Activated B cell treated with CpG ODN at 0.5 μM for 24 hours (primary cell): ENCODE data around the gene DNAH17. TPM values are rescaled to one million over a fixed set of nuclear protein-coding genes. Genes with fewer than 3 reads are reported as not detected.

Source experiments
- ATAC-seq: fragments of 200-7000 bp; cut with Tn5 transposase; one replicate; pipeline ENCODE4 v1.10.0; 2021; ENCODE audit warnings: low read depth, mild to moderate bottlenecking, moderate library complexity
- CTCF ChIA-PET: fragments of 350-600 bp; sonication (Branson Sonifier 250); formaldehyde crosslinking; loops from one replicate; lab custom pipeline; 2021; ENCODE audit warnings: antibody characterized with exemption; lab: Charles Lee
- POLR2A ChIA-PET: fragments of 350-600 bp; sonication (Branson Sonifier 250); formaldehyde crosslinking; loops from one replicate; lab custom pipeline; 2021; ENCODE audit warnings: antibody characterized with exemption; lab: Charles Lee
- DNase-seq: peaks from one replicate; pipeline ENCODE4 v3.0.0; 2022
- H3K27ac Mint-ChIP-seq: one replicate; pipeline ENCODE4 v1.8.0; 2020; ENCODE audit warnings: mixed read lengths
- H3K27me3 Mint-ChIP-seq: one replicate; pipeline ENCODE4 v1.8.0; 2021; ENCODE audit warnings: mixed read lengths
- H3K36me3 Mint-ChIP-seq: one replicate; pipeline ENCODE4 v1.8.0; 2021; ENCODE audit warnings: low read depth, mixed read lengths
- H3K4me1 Mint-ChIP-seq: one replicate; pipeline ENCODE4 v1.8.0; 2021; ENCODE audit warnings: mixed read lengths
- H3K4me3 Mint-ChIP-seq: one replicate; pipeline ENCODE4 v1.8.0; 2020; ENCODE audit warnings: mild to moderate bottlenecking, mixed read lengths
- H3K9me3 Mint-ChIP-seq: one replicate; pipeline ENCODE4 v1.8.0; 2020; ENCODE audit warnings: mixed read lengths
- intact Hi-C: fragments of 100-400 bp; cut with micrococcal nuclease; formaldehyde crosslinking; loops from one replicate; pipeline ENCODE4 v1.15.1; 2024
- total RNA-seq: library from RNA; stranded (reverse); gene quantifications from 2 replicates; pipeline ENCODE4 v1.2.3, GENCODE V29; 2022
- TF ChIP-seq, protein P1 (sequence below): fragments of 200-600 bp; IDR thresholded peaks from one replicate; pipeline ENCODE4 v1.8.0; 2022; ENCODE audit warnings: antibody characterized with exemption, mild to moderate bottlenecking

DNAH17 gene
- total RNA-seq, 1 donor from 2014 or later = 0.13 TPM

DNA sequence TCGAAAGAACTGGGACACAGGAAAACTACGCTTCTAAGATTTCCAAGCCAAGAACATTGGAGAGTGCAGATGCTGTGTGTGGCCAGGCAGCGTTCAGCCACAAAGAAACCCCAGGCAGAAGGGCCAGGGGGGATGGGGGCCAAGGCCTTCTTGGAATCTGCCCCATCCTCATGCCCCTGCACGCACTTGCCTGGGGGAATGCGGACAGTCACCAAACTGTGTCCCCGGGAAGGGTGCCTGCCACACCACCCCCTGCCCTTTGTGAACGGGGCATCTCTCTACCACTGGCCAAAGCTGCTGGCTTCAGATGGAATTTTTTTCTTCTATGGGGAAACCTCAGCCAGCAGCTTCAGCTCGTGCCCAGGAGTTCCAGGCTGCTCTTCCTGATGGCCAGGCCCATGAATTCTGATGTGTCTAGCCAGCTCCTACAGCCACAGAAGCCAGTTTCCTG is 32.0 kb upstream of the DNAH17 start:
- TF ChIP-seq, protein P1, sequence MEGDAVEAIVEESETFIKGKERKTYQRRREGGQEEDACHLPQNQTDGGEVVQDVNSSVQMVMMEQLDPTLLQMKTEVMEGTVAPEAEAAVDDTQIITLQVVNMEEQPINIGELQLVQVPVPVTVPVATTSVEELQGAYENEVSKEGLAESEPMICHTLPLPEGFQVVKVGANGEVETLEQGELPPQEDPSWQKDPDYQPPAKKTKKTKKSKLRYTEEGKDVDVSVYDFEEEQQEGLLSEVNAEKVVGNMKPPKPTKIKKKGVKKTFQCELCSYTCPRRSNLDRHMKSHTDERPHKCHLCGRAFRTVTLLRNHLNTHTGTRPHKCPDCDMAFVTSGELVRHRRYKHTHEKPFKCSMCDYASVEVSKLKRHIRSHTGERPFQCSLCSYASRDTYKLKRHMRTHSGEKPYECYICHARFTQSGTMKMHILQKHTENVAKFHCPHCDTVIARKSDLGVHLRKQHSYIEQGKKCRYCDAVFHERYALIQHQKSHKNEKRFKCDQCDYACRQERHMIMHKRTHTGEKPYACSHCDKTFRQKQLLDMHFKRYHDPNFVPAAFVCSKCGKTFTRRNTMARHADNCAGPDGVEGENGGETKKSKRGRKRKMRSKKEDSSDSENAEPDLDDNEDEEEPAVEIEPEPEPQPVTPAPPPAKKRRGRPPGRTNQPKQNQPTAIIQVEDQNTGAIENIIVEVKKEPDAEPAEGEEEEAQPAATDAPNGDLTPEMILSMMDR = no peak
- H3K4me1 Mint-ChIP-seq = no peaks in the 10 kb centered on the region
- DNase-seq (no peak), ATAC-seq (no peak)
- ChIA-PET POLR2A (no interaction called here), CTCF (no interaction called here)
- H3K36me3 Mint-ChIP-seq = no peaks in the 10 kb centered on the region
- H3K9me3 Mint-ChIP-seq = no peaks in the 10 kb centered on the region
- H3K27me3 Mint-ChIP-seq = peaks cover 4% of the 10 kb centered on the region
- H3K4me3 Mint-ChIP-seq = no peak overlapping the region
- intact Hi-C loops = no loop called here
- no peak overlapping the region for H3K27ac Mint-ChIP-seq

DNA sequence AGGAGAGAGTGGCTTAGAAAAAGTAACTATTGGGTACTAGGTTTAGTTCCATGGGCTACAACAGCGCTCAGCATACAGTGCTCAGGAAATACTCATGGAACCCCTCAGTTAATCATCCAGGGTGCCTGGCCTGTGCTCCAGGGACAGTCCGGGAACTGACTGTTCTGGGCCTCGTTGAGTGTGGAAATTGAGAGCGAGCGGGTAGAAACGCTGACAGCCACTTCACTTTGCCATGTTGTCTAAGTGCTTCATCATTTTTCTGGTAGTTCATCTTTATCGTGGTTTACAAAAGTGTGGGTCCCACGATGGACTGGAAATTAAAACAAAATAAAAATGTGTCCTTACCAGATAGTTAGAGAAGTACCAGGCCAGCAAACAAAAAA is 31.6 kb upstream of the DNAH17 start:
- ChIA-PET POLR2A (no interaction called here), CTCF (no interaction called here)
- no peak for ATAC-seq
- Mint-ChIP-seq H3K9me3 (no peaks in the 10 kb centered on the region), H3K36me3 (no peaks in the 10 kb centered on the region), H3K4me3 (no peak overlapping the region), H3K4me1 (no peaks in the 10 kb centered on the region), H3K27ac (no peak overlapping the region), H3K27me3 (peaks cover 4% of the 10 kb centered on the region)
- intact Hi-C loops = no loop called here
- DNase-seq = no peak
- TF ChIP-seq, protein P1 = no peak

DNA sequence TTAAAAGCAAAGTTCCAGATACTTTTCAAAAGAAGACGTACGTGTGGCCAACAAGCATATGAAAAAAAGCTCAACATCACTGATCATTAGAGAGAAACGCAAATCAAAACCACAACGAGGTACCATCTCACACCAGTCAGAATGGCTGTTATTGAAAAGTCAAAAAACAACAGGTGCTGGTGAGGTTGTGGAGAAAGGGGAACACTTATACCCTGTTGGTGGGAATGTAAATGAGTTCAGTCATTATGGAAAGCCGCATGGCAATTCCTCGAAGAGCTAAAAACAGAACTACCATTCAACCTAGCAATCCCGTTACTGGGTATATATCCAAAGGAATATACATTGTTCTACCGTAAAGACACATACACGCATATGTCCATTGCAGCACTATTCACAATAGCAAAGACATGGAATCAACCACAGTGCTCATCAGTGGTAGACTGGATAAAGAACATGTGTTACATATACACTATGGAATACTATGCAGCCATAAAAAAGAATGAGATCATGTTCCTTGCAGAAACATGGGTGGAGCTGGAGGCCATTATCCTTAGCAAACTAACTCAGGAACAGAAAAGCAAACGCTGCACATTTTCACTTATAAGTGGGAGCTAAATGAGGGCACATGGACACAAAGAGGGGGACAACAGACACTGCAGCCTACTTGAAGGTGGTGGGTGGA is 31.1 kb upstream of the DNAH17 start:
- Mint-ChIP-seq H3K27ac (no peak overlapping the region), H3K4me1 (no peaks in the 10 kb centered on the region), H3K9me3 (no peaks in the 10 kb centered on the region), H3K36me3 (no peaks in the 10 kb centered on the region), H3K27me3 (peaks cover 4% of the 10 kb centered on the region), H3K4me3 (no peak overlapping the region)
- ChIA-PET POLR2A (interaction anchor here (0.6 kb wide), 1 partner anchor 35 kb away, joined by 6 read pairs; no protein-coding TSS in a partner anchor), CTCF (no interaction called here)
- TF ChIP-seq, protein P1 = no peak
- ATAC-seq (no peak), DNase-seq (no peak)
- intact Hi-C loops = no loop called here

- Mint-ChIP-seq H3K36me3 (no peaks in the 10 kb centered on the region), H3K27me3 (peaks cover 4% of the 10 kb centered on the region), H3K9me3 (no peaks in the 10 kb centered on the region), H3K4me3 (no peak overlapping the region), H3K27ac (no peak overlapping the region), H3K4me1 (no peaks in the 10 kb centered on the region)
- no peak for DNase-seq
- CTCF ChIA-PET = no interaction called here
- ATAC-seq = no peak
- intact Hi-C loops = no loop called here
- POLR2A ChIA-PET = no interaction called here
- TF ChIP-seq, protein P1 = no peak
Observed at GRCh38 chr17:78607038-78607437, 29.8 kb upstream of the DNAH17 start.

- Mint-ChIP-seq H3K27me3 (peaks cover 4% of the 10 kb centered on the region), H3K4me1 (no peaks in the 10 kb centered on the region), H3K27ac (no peak overlapping the region), H3K9me3 (no peaks in the 10 kb centered on the region), H3K36me3 (no peaks in the 10 kb centered on the region), H3K4me3 (no peak overlapping the region)
- POLR2A ChIA-PET = no interaction called here
- DNase-seq (no peak), ATAC-seq (no peak)
- TF ChIP-seq, protein P1 = no peak
- CTCF ChIA-PET = no interaction called here
- intact Hi-C loops = no loop called here
Observed at GRCh38 chr17:78605886-78606285, 28.7 kb upstream of the DNAH17 start.
